ENCODE data around the gene SAFB2.
"Not testable (repeated sequence)": the region's sequence is repeated elsewhere in the genome, so short reads cannot be mapped to it uniquely, and the experiment has no call there.

The SAFB2 gene

DNA sequence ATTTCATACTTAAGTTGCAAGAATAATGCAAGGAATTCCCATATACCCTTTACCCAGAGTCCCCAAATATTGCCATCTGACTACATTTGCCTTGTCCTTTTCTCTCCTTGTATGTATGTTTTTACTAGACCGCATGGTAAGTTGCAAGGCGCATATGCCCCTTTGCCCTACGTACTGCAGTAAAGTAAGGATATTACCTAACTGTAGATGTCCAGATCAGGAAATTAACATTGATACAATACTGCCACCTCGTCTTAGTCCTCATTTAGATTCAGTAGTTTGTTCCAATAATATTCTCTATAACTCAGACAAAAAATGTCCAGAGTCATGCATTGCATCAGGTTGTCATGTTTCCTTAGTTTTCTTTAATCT is 9.7 kb upstream of the SAFB2 start:
- no peak for DNase-seq (ENCODE audit: low spot score)

DNA sequence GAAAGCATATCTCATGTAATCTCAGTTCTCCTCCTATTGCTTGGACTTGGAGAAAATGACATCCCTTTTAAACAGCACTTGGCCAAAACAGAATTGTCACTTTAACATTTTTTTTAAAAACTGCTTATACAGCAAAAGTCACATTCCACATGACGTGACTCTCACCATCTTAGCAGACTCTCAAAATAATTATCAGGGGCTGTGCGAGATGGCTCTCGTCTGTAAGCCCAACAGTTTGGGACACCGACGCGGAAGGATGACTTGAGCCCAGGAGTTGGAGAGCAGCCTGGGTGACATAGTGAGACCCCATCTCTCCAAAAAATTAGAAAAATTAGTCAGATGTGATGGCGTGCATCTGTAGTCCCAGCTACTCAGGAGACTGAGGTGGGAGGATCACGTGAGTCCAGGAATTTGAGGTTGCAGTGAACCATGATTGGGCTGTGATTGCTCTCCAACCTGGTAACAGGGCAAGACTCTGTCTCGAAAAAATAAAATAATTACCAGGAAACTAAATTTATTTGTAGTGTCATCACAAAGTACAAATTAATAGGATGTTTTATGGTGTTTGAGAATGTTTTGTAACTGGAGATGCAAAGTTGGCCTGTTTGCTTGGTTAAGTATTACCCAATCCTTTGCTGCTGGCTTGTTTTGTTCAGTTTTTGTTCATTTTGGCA is 9.1 kb upstream of the SAFB2 start:
- no peak for DNase-seq (ENCODE audit: low spot score)

DNA sequence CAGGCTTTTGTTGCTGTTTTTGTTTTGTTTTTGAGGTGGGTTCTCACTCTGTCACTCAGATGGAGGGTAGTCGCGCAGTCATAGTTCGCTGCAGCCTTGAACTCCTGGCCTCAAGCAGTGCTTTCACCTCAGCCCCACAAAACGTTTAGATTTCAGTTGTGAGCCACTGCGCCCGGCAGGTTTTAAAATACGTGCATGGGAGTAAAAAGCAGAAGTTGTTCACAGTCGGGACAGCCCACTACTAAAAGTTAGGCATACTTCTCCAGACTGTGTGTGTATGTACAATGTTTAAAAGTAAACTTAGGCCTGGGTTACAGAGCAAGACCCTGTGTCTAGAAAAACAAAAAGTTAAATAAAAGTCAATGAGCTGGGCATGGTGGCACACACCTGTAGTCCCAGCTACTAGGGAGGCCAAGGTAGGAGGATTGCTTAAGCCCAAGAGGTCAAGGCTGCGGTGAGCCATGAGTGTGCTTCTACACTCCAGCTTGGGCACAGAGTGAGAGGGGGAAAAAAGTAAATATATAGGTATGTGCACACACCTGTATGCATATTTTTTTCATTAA is 6.4 kb upstream of the SAFB2 start:
- DNase-seq (ENCODE audit: low spot score), result no peak

DNA sequence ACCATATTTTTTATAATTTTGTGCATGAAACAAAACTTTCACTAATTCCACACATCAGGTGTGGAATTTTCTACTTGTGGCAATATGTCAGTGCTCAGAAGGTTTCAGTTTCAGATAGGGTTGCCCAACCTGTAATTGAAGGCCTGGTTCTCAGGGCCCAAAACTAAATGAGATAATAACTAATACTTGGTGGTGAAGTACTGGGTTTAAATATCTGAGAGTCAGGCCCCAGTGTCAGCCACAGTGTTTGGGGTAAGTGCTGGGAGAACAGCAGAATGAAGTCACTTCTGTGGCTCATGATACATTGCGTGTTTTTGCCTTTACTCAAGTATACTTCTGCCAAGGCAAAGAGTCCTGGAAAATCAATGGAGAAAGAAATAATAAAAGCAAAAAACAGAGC is 5.9 kb upstream of the SAFB2 start:
- no peak for DNase-seq (ENCODE audit: low spot score)

GRCh38 chr19:5627395-5627904 is 4.9 kb upstream of the SAFB2 start:
- no peak for DNase-seq (ENCODE audit: low spot score)

DNA sequence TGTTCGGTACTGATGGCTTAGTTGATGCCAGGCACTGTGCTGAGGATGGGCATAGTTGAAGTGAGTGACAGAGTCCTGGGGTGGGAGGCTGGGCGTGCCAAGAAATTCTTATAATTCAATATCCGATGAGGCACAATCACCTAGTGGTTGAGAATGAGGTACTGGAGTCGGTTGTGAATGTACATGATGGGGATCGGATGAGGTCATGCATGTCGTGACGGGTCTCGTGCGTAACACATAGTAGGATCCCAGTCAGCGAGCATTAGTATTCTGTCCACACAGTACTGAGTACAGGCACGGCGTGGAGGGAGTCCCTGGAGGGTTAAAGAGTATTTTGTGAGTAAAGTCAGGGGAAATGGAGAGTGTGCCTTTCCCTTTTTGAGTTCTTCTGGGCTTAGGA is 3.1 kb upstream of the SAFB2 start:
- no peak for DNase-seq (ENCODE audit: low spot score)

DNA sequence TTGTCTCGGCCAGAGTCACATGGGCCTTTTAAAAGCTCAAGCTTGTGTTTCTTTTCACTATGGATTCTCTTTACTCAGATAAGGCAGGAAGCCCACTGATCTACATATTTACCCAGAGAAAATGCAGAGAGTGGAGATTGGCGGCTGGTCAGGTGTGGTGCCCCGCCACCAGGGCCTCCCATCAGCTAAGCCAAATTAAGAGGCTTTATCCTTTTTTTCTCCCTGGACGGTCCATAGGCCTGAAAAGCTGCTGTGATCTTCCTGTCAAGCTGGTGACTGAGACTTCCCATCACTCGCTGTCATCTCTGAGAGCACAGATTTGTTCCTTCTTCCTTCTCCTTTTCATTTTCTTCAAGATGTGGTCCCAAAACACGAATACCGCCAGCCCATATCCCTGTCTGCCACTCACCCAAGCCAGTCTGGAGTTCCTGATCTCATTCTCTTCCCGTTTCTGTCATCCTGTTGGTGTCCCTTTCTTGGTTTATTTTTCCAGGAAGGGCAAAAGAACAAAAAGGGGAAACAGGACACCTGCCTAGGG is 2.2 kb upstream of the SAFB2 start:
- no peak for DNase-seq (ENCODE audit: low spot score)

DNA sequence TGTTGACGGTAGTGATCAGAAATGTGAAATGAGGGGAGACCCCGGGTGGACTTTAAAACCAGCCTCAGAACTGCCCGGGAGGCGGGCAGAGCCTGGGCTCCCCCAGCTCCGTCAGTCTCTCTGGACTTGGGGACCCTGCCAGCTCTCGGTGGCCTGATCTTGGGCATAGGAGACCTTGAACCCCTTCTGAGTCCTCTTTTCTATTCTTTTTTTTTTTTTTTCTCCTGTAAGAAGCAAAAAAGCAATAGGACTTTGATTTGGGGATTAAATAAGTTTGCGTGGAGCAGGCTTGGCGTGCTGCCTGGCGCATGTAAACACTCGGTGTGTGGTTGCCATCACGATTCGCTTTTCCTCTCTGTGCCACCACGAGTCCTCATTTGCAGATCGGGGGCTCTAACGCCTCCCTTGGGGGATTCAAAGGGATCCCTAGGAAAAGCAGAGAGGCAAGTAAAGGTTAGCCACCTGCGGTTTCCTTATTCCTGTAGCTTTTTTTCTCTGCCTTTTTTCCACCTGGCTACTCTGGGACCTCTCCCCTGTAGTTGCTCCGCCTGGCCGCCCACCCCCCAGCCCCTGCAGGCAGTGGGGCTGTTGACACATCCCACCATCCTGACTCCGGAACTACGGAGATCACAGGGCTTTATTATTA is 1.6 kb upstream of the SAFB2 start:
- DNase-seq (ENCODE audit: low spot score), result no peak

DNA sequence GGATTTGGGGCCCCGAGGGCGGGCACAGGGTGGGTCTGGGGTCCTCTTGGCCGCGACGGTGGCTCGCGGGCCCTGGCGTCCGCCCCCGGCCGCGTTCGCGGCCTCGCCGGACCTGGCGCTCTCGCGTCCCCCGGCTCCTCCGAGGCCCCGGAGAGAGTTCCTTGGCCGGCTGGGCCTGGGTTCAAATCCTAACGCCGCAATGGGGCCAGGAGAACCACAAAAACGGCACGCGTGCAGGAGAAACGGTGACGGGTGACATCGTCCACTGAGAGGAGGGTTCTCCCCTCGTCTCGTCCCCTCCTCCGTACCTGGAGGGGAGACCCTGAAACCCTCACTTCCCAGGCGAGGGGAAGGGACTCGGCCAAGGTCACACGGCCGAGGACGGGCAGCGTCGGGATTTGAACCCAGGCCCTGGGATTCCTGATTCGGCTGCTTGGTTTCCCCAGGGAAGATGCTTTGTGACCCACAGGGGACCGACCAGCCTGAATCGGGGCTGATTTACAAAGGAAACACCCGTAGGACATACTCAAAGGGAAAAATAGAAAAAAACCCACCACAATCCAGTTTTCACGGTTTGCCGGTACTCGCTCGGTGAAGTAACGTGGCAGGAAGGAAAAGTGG is 931 bp upstream of the SAFB2 start:
- no peak for DNase-seq (ENCODE audit: low spot score)

DNA sequence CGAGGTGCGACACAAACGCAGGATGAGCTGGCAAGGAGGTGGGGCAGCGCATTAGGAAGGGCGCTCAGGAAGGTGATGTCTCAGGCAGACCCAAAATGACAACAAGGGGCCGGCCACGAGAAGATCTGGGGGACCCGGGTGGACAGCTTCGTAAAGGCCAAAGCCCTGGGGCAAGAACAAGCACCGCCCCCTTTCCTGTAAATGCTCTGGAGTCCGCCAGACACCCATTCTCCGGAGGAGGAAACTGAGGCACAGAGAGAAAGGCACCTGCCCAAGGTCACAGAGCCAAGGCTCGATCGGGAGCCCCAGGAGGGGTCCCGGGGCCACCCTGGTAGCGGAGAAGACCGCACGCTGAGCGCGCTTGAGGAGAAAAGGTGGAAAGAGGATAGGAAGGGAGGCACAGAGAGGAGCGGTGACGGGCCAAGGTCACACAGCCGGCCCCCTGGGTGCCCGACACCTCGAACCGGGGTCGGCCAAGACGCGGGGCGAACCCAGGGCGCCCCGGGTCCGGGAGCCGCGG is 571 bp downstream of the SAFB2 start:
- DNase-seq (ENCODE audit: low spot score), result no peak

GRCh38 chr19:5621311-5621944 is 1.1 kb downstream of the SAFB2 start:
- DNase-seq (ENCODE audit: low spot score), result no peak

DNA sequence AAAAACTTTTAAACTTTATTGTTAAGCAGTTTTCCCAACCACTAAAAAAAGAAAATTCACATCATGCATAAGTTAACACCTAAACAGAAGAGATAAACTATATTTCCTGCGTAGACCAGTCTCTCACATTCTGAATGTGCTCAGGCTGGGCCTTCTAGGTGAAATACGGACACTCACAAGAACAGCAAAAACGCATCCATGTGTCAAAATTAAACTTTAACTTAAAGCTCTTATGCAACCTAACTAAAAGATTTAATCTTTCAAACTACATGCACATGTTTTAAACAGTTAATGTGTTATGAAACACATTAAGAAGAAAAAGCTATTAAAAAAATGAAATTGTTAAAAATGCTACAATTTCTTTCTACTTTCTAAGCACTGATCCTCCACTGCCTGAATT is 2.6 kb downstream of the SAFB2 start:
- DNase-seq (ENCODE audit: low spot score), result no peak

DNA sequence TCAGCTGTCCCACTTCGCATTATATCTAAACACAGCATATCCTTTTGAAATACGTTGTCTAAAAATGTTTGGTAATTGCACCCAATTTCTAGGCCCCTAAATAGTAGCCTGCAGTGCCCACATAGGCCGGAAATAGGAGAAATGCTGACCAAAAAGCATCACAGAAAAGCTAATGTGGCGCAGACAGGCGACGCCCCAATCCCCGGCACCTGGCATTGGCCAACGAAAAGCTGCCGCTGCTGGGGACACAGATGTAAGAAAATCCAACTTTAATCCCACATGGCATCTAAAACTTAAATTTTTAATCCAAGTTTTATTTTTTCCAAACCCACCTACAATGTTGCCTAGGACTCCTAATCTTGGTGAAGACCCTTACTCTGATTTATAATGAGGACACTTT is 4.0 kb downstream of the SAFB2 start:
- no peak for DNase-seq (ENCODE audit: low spot score)

DNA sequence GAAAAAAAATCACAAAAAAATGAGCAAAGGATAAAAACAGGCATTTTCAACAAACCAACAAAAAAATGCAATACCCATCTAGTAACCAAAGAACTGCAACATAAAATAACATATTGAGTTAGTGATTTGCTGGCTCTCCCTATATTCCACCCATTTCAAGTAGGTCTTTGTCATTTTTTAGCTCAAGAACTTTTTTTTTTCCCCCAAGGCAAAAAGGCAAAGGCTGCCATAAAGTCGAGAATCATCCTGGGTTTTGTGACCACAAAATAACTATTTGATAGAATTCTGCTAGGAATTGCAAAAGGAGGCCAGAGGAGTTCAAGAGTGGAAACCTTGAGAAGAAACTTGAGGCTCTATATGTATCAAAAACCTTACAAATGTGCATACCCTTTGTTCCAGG is 5.5 kb downstream of the SAFB2 start:
- no peak for DNase-seq (ENCODE audit: low spot score)

GRCh38 chr19:5615756-5616327 is 6.7 kb downstream of the SAFB2 start:
- no peak for DNase-seq (ENCODE audit: low spot score)

GRCh38 chr19:5612891-5613865 is 9.4 kb downstream of the SAFB2 start:
- DNase-seq (ENCODE audit: low spot score), result no peak

- no peak for DNase-seq (ENCODE audit: low spot score)
These were observed 12.6 kb downstream of the SAFB2 start for GRCh38 chr19:5609881-5610448.

- not testable (repeated sequence) for DNase-seq (ENCODE audit: low spot score)
These were observed 13.8 kb downstream of the SAFB2 start for GRCh38 chr19:5608766-5609165.

DNA sequence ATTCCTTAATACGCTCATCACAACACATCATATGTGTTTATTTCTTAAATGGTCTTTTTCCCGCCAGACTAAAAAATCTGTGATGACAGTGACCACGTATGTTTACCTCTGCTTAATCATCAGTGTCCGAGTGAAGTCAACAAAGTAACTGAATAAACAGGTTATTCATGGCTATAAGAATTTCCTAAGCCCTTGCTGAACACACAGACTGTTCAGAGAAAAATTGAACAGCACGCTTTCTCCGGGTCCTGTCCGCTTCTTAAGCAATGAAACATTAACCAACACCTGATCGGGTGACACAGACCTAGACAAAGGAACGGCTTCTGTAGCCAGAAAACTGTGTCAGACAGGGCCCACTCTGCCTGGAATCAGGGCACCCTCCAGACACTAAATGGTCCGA is 14.3 kb downstream of the SAFB2 start:
- no peak for DNase-seq (ENCODE audit: low spot score)

Measured in HuH-7.5 (cell line).